ENCODE results near the gene DLGAP1. TPM values are rescaled to one million over a fixed set of nuclear protein-coding genes. Genes with fewer than 3 reads are reported as not detected.

DLGAP1 gene
- total and polyA plus RNA-seq, 7 experiments from 2014 or later, result 0.32 to 1.0 TPM; not detected in 5

DNA sequence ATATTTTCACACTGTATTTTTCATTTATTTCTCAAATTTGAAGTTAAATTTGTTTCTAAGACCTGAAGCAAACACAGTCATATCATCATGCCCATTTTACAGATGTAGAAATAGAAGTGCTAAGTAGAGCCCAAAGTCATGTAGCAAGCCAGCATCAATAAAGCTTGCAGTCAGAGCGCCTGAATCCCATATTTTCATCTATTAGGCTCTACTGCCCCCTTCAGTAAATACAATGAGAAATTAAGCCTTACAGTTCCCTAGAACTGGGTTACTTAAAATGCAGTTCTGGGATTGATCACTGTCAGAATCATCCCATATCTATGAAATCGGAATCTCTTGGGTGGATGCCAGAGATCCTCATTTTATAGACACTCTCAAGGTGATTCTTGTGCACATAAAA, 585.3 kb downstream of the DLGAP1 start:
- Histone ChIP-seq H3K27ac (ENCODE audit: low read depth, low read length) (no peak overlapping the region), H3K36me3 (ENCODE audit: control insufficient read depth in 2 of 3, insufficient read depth in 3 of 3, low read length in 3 of 3) (no peaks in the 10 kb centered on the region), H3K9me3 (ENCODE audit: control insufficient read depth in 2 of 3, low read length in 3 of 3) (no peaks in the 10 kb centered on the region), H3K4me1 (ENCODE audit: control insufficient read depth in 2 of 2, insufficient read depth in 2 of 2, low read length in 2 of 2) (no peaks in the 10 kb centered on the region), H3K4me3 (ENCODE audit: low read length) (no peak overlapping the region), H3K27me3 (ENCODE audit: control insufficient read depth in 2 of 2, insufficient read depth in 2 of 2, low read length in 2 of 2) (no peaks in the 10 kb centered on the region)
- H3K27ac Mint-ChIP-seq, result no peak overlapping the region
- no peak overlapping the region for H3K4me3 Mint-ChIP-seq
- CTCF ChIA-PET, result no interaction called here
- POLR2A ChIA-PET, result no interaction called here
- H3K36me3 Mint-ChIP-seq, result no peaks in the 10 kb centered on the region
- intact Hi-C loops (cut with micrococcal nuclease), result loop anchor here (2.0 kb wide), 1 partner anchor 99 kb away; no protein-coding TSS in a partner anchor
- DNase-seq (no peak), ATAC-seq (no peak)
- no peaks in the 10 kb centered on the region for H3K9me3 Mint-ChIP-seq
- peaks cover 0 to 8% (median 0%) of the 10 kb centered on the region in 7 donors for H3K4me1 Mint-ChIP-seq
- peaks cover 23 to 39% (median 27%) of the 10 kb centered on the region in 5 donors for H3K27me3 Mint-ChIP-seq

DNA sequence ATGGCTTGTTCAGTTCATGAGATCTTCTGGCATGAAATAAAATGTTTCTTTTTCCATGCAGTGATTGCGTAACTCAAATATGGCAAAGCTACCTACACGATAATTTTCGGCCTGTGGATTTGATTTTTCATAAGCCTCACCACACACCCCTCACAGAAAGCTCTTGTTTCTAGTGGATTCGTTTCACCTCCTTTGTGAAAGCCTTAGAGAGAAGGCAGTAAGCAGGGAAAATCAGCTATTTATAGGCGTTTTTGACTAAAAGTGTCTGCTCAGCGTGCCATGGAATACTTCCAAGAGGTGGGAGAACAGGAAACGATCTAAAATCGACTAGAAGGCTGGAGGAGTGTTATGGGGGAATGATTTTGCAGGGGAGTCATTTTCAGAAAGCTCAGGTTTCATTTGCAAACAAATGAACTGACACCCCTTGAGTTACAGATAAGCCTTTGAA, 587.2 kb downstream of the DLGAP1 start:
- H3K4me1 ChIP-seq (ENCODE audit: control insufficient read depth in 2 of 2, insufficient read depth in 2 of 2, low read length in 2 of 2), result no peaks in the 10 kb centered on the region
- H3K4me1 Mint-ChIP-seq, result no peaks in the 10 kb centered on the region
- ChIA-PET CTCF (interaction anchor here (1.2 kb wide), 1 partner anchor 97 kb away, joined by 4 read pairs; no protein-coding TSS in a partner anchor), POLR2A (no interaction called here)
- no peaks in the 10 kb centered on the region for H3K27me3 ChIP-seq (ENCODE audit: control insufficient read depth in 2 of 2, insufficient read depth in 2 of 2, low read length in 2 of 2)
- H3K27ac ChIP-seq (ENCODE audit: low read depth, low read length), result no peak overlapping the region
- no peaks in the 10 kb centered on the region for H3K9me3 ChIP-seq (ENCODE audit: control insufficient read depth in 2 of 3, low read length in 3 of 3)
- DNase-seq (no peak), ATAC-seq (no peak)
- intact Hi-C loops (cut with micrococcal nuclease), result loop anchor here in 1 of 2 donors (2.0 kb wide), 1 partner anchor 97 kb away; no protein-coding TSS in a partner anchor
- peaks cover 8 to 35% (median 24%) of the 10 kb centered on the region in 5 donors for H3K27me3 Mint-ChIP-seq
- no peak overlapping the region for H3K4me3 ChIP-seq (ENCODE audit: low read length)
- H3K9me3 Mint-ChIP-seq, result no peaks in the 10 kb centered on the region
- no peak overlapping the region for H3K27ac Mint-ChIP-seq
- no peaks in the 10 kb centered on the region for H3K36me3 Mint-ChIP-seq
- no peak overlapping the region for H3K4me3 Mint-ChIP-seq
- no peaks in the 10 kb centered on the region for H3K36me3 ChIP-seq (ENCODE audit: control insufficient read depth in 2 of 3, insufficient read depth in 3 of 3, low read length in 3 of 3)

DNA sequence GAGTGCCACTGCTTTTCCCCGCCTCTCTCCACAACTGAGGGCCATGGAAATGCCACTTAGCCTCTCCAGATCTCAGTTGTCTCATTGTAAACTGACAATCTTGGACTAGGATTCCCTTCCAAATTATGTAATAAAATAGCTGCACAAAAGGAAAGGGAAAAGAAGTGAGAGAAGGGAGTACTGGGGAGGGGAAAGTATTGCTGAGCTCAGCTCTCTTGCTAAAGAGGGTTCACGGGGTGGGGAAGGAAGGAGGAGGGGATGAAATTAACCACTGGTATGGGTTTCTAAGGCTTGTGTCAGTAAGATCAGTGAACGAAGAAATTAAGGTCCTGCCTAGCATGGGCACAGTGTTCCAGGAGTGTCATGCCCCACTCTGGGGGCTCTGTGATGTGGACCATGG, 587.9 kb downstream of the DLGAP1 start:
- no peaks in the 10 kb centered on the region for H3K4me1 Mint-ChIP-seq
- H3K27ac Mint-ChIP-seq, result no peak overlapping the region
- no peaks in the 10 kb centered on the region for H3K4me1 ChIP-seq (ENCODE audit: control insufficient read depth in 2 of 2, insufficient read depth in 2 of 2, low read length in 2 of 2)
- no peaks in the 10 kb centered on the region for H3K27me3 ChIP-seq (ENCODE audit: control insufficient read depth in 2 of 2, insufficient read depth in 2 of 2, low read length in 2 of 2)
- CTCF ChIA-PET, result interaction anchor here (1.2 kb wide), 1 partner anchor 96 kb away, joined by 4 read pairs; no protein-coding TSS in a partner anchor
- no peaks in the 10 kb centered on the region for H3K36me3 Mint-ChIP-seq
- no peak for DNase-seq
- no peaks in the 10 kb centered on the region for H3K9me3 Mint-ChIP-seq
- no peak overlapping the region for H3K4me3 ChIP-seq (ENCODE audit: low read length)
- peaks cover 3 to 31% (median 19%) of the 10 kb centered on the region in 5 donors for H3K27me3 Mint-ChIP-seq
- no peak overlapping the region for H3K4me3 Mint-ChIP-seq
- H3K9me3 ChIP-seq (ENCODE audit: control insufficient read depth in 2 of 3, low read length in 3 of 3), result no peaks in the 10 kb centered on the region
- POLR2A ChIA-PET, result no interaction called here
- intact Hi-C loops (cut with micrococcal nuclease), result no loop called here
- H3K36me3 ChIP-seq (ENCODE audit: control insufficient read depth in 2 of 3, insufficient read depth in 3 of 3, low read length in 3 of 3), result no peaks in the 10 kb centered on the region
- ATAC-seq, result no peak
- no peak overlapping the region for H3K27ac ChIP-seq (ENCODE audit: low read depth, low read length)

DNA sequence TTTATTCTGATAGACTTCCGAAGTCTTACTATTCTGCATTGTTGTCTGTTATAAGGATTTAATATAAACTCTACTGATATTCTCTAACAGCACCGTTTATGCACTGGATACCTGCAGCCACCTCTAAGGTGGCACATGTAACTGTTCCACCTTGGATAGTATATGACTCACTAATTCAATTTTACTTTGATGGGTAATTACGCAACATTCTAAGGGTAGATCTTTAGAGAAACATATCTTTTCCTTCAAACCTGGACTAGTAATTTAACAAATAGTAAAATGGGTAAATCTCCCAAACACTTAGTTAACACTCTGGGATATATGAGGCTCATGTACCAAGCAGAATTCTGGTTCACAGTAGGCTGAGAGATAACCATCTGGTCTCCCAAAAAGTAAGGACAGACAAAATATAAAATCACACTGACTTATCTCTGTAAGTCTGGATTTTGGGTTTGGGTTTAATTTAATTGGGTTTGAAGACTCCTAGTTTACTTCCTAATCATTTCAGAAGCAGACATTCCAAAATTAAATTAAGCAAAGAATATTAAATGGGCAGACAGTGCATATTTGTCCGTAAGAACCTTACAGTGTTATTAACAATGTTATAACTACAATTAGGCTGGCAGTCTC, 590.3 kb downstream of the DLGAP1 start:
- H3K27me3 Mint-ChIP-seq, result peaks cover 0 to 17% (median 12%) of the 10 kb centered on the region in 5 donors
- H3K27ac ChIP-seq (ENCODE audit: low read depth, low read length), result no peak overlapping the region
- no peaks in the 10 kb centered on the region for H3K27me3 ChIP-seq (ENCODE audit: control insufficient read depth in 2 of 2, insufficient read depth in 2 of 2, low read length in 2 of 2)
- ATAC-seq, result no peak
- no peaks in the 10 kb centered on the region for H3K36me3 ChIP-seq (ENCODE audit: control insufficient read depth in 2 of 3, insufficient read depth in 3 of 3, low read length in 3 of 3)
- ChIA-PET CTCF (no interaction called here), POLR2A (no interaction called here)
- no peak for DNase-seq
- no peaks in the 10 kb centered on the region for H3K9me3 Mint-ChIP-seq
- H3K4me3 ChIP-seq (ENCODE audit: low read length), result no peak overlapping the region
- intact Hi-C loops (cut with micrococcal nuclease), result no loop called here
- H3K27ac Mint-ChIP-seq, result no peak overlapping the region
- no peaks in the 10 kb centered on the region for H3K36me3 Mint-ChIP-seq
- no peaks in the 10 kb centered on the region for H3K4me1 ChIP-seq (ENCODE audit: control insufficient read depth in 2 of 2, insufficient read depth in 2 of 2, low read length in 2 of 2)
- no peaks in the 10 kb centered on the region for H3K9me3 ChIP-seq (ENCODE audit: control insufficient read depth in 2 of 3, low read length in 3 of 3)
- H3K4me3 Mint-ChIP-seq, result no peak overlapping the region
- no peaks in the 10 kb centered on the region for H3K4me1 Mint-ChIP-seq

DNA sequence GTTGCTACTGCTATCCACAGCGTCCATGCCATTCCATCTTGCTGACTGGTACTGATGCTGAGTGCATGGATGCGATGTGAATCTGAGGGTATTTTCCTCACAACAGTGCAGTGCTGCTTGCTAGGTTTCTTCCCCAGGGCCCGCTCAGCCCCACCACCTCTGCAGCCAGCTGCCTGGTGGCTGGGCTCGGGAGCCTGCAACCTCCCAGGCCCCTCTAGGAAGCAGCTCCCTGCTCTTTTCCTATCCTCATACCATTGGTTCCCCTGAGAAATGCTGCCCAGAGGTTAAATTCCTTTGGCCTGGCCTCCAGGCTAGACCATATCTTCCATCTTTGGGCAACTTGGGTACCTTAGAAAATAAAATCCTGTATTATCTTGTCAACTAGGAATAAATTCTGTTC, 591.5 kb downstream of the DLGAP1 start:
- no peaks in the 10 kb centered on the region for H3K4me1 ChIP-seq (ENCODE audit: control insufficient read depth in 2 of 2, insufficient read depth in 2 of 2, low read length in 2 of 2)
- H3K27ac ChIP-seq (ENCODE audit: low read depth, low read length), result no peak overlapping the region
- no peaks in the 10 kb centered on the region for H3K27me3 ChIP-seq (ENCODE audit: control insufficient read depth in 2 of 2, insufficient read depth in 2 of 2, low read length in 2 of 2)
- H3K9me3 ChIP-seq (ENCODE audit: control insufficient read depth in 2 of 3, low read length in 3 of 3), result no peaks in the 10 kb centered on the region
- Mint-ChIP-seq H3K4me3 (no peak overlapping the region), H3K27me3 (peaks cover 0 to 12% (median 12%) of the 10 kb centered on the region in 5 donors), H3K4me1 (no peaks in the 10 kb centered on the region), H3K9me3 (no peaks in the 10 kb centered on the region), H3K36me3 (no peaks in the 10 kb centered on the region), H3K27ac (no peak overlapping the region)
- ATAC-seq (no peak), DNase-seq (no peak)
- no peaks in the 10 kb centered on the region for H3K36me3 ChIP-seq (ENCODE audit: control insufficient read depth in 2 of 3, insufficient read depth in 3 of 3, low read length in 3 of 3)
- ChIA-PET POLR2A (no interaction called here), CTCF (interaction anchor here (0.7 kb wide), 1 partner anchor 581 kb away, joined by 3 read pairs; no protein-coding TSS in a partner anchor)
- intact Hi-C loops (cut with micrococcal nuclease), result no loop called here
- H3K4me3 ChIP-seq (ENCODE audit: low read length), result no peak overlapping the region

DNA sequence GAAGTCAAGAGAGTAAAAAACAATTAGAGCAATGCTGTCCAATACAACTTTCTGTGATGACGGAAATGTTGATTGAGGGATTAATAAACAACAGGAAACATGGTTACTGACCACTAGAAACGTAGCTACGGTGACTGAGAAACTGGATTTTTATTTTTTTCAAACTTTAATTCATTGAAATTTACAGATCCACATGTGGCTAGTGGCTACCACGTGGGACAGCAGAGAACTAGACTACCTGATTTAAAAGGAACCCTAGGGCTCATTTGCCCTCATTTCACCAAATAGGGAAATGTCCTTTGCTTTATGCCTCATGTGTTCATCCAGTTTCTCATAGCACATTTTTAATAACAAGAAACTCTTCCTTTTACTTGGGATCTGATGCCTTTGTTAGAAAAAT, 592.1 kb downstream of the DLGAP1 start:
- Mint-ChIP-seq H3K27ac (no peak overlapping the region), H3K27me3 (peaks cover 0 to 14% (median 11%) of the 10 kb centered on the region in 5 donors), H3K36me3 (no peaks in the 10 kb centered on the region), H3K9me3 (no peaks in the 10 kb centered on the region), H3K4me1 (no peaks in the 10 kb centered on the region), H3K4me3 (no peak overlapping the region)
- H3K9me3 ChIP-seq (ENCODE audit: control insufficient read depth in 2 of 3, low read length in 3 of 3), result no peaks in the 10 kb centered on the region
- no peak overlapping the region for H3K27ac ChIP-seq (ENCODE audit: low read depth, low read length)
- ATAC-seq, result no peak
- ChIA-PET CTCF (interaction anchor here (0.7 kb wide), 1 partner anchor 581 kb away, joined by 3 read pairs; no protein-coding TSS in a partner anchor), POLR2A (no interaction called here)
- intact Hi-C loops (cut with micrococcal nuclease), result no loop called here
- H3K27me3 ChIP-seq (ENCODE audit: control insufficient read depth in 2 of 2, insufficient read depth in 2 of 2, low read length in 2 of 2), result no peaks in the 10 kb centered on the region
- no peaks in the 10 kb centered on the region for H3K36me3 ChIP-seq (ENCODE audit: control insufficient read depth in 2 of 3, insufficient read depth in 3 of 3, low read length in 3 of 3)
- no peak for DNase-seq
- H3K4me3 ChIP-seq (ENCODE audit: low read length), result no peak overlapping the region
- no peaks in the 10 kb centered on the region for H3K4me1 ChIP-seq (ENCODE audit: control insufficient read depth in 2 of 2, insufficient read depth in 2 of 2, low read length in 2 of 2)

DNA sequence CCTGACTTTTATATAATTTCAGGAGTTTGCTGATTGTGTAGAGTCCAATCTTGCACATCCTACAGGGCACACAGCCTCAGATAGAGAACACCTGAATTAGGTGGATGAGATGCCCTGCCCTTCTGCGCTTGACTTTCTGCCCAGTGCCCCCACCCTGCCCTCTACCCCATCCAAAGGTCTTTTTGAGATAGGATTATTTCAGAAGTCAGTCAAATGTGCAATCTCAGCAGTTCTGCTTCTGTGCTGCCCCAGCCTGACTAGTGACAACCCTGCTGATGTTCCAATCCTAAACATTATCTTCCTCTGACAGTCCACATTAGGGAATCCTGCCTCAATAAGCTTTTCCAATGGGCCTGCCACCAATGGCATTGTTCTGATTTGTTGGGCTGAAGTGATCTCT, 593.6 kb downstream of the DLGAP1 start:
- intact Hi-C loops (cut with micrococcal nuclease), result no loop called here
- no peak overlapping the region for H3K27ac Mint-ChIP-seq
- H3K27ac ChIP-seq (ENCODE audit: low read depth, low read length), result no peak overlapping the region
- no peaks in the 10 kb centered on the region for H3K36me3 ChIP-seq (ENCODE audit: control insufficient read depth in 2 of 3, insufficient read depth in 3 of 3, low read length in 3 of 3)
- no peaks in the 10 kb centered on the region for H3K27me3 ChIP-seq (ENCODE audit: control insufficient read depth in 2 of 2, insufficient read depth in 2 of 2, low read length in 2 of 2)
- H3K27me3 Mint-ChIP-seq, result peaks cover 0 to 21% (median 7%) of the 10 kb centered on the region in 5 donors
- POLR2A ChIA-PET, result no interaction called here
- no peaks in the 10 kb centered on the region for H3K4me1 Mint-ChIP-seq
- H3K4me3 ChIP-seq (ENCODE audit: low read length), result no peak overlapping the region
- peaks cover 0 to 1% (median 0%) of the 10 kb centered on the region in 11 donors for H3K9me3 Mint-ChIP-seq
- H3K9me3 ChIP-seq (ENCODE audit: control insufficient read depth in 2 of 3, low read length in 3 of 3), result no peaks in the 10 kb centered on the region
- H3K4me1 ChIP-seq (ENCODE audit: control insufficient read depth in 2 of 2, insufficient read depth in 2 of 2, low read length in 2 of 2), result no peaks in the 10 kb centered on the region
- no peak overlapping the region for H3K4me3 Mint-ChIP-seq
- H3K36me3 Mint-ChIP-seq, result no peaks in the 10 kb centered on the region
- DNase-seq, result no peak
- ATAC-seq, result no peak
- CTCF ChIA-PET, result no interaction called here

Data from naive thymus-derived CD4-positive, alpha-beta T cell (primary cell).